Adrenal gland (tissue), 5 donors: Measurements from ENCODE around the gene ADORA1.

Source experiments
- CTCF ChIP-seq, 6 experiments: fragments of 450-650 bp in 4 of 6; fragments of 200-600 bp in 2 of 6; sonication (generic) in 1 of 6; IDR thresholded peaks; 1 replicate in 5 of 6; 2 replicates in 1 of 6; pipeline versions ENCODE4 v1.5.1 to v1.8.0; 2016 to 2021; ENCODE audit warnings: antibody characterized with exemption in 6 of 6, mild to moderate bottlenecking in 2 of 6, moderate library complexity in 1 of 6
- POLR2A ChIP-seq, 2 donors: fragments of 450-650 bp; IDR thresholded peaks; one replicate each; pipeline ENCODE4 v1.6.1; 2017; ENCODE audit warnings: antibody characterized with exemption in 2 of 2, mild to moderate bottlenecking in 2 of 2, moderate library complexity in 1 of 2
- donor health status: DM: no; HTN: no; CAD: no.

- TF ChIP-seq CTCF (IDR thresholded peaks at IDR 0.05) (no peak), POLR2A (IDR thresholded peaks at IDR 0.05) (no peak)
These were observed 37.9 kb upstream of the ADORA1 start for GRCh38 chr1:203089651-203090045.
